Measurements from ENCODE around the gene GOLT1A.

DNA sequence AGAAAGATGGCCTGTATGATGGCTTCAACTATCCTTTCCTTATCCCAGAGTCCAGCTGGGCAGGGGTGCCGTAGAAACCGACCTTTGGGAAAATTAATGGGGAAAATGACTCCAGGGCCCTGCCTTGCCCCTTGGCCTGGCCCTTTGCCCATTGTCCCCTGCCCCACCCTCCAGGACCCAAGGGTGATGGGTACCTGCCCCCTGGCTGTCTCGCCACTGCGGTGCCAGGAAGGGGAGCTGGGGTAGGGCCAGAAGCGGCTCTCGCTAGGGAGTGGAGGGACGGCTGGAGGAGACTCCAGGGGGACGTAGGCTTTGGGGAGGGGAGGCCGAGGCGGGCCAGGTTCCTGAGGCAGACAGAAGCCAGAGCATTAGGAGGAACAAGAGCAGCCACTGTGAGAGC is 29.1 kb upstream of the GOLT1A start:
- no peak for TF ChIP-seq RAD21 (IDR thresholded peaks at IDR 0.05)
- TF ChIP-seq EGR1 (IDR thresholded peaks at IDR 0.05; ENCODE audit: low read depth in 2 of 2): no peak
- TF ChIP-seq, protein P1, sequence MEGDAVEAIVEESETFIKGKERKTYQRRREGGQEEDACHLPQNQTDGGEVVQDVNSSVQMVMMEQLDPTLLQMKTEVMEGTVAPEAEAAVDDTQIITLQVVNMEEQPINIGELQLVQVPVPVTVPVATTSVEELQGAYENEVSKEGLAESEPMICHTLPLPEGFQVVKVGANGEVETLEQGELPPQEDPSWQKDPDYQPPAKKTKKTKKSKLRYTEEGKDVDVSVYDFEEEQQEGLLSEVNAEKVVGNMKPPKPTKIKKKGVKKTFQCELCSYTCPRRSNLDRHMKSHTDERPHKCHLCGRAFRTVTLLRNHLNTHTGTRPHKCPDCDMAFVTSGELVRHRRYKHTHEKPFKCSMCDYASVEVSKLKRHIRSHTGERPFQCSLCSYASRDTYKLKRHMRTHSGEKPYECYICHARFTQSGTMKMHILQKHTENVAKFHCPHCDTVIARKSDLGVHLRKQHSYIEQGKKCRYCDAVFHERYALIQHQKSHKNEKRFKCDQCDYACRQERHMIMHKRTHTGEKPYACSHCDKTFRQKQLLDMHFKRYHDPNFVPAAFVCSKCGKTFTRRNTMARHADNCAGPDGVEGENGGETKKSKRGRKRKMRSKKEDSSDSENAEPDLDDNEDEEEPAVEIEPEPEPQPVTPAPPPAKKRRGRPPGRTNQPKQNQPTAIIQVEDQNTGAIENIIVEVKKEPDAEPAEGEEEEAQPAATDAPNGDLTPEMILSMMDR (IDR thresholded peaks at IDR 0.05; ENCODE audit: low read depth, low read length, missing input control): no peak
- TF ChIP-seq, protein P2, sequence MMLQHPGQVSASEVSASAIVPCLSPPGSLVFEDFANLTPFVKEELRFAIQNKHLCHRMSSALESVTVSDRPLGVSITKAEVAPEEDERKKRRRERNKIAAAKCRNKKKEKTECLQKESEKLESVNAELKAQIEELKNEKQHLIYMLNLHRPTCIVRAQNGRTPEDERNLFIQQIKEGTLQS (IDR thresholded peaks at IDR 0.05): no peak
- no peak for TF ChIP-seq FOXA1 (IDR thresholded peaks at IDR 0.05)
- TF ChIP-seq TAF1 (conservative IDR thresholded peaks at IDR 0.05): no peak
- TF ChIP-seq RXRA (IDR thresholded peaks at IDR 0.05): no peak
